DMS53 (cell line): ENCODE data around the gene INPP4B.
A peak's percentile ranks its signal among the peaks of the same experiment; 100 is the strongest.
"Not testable (repeated sequence)": the region's sequence is repeated elsewhere in the genome, so short reads cannot be mapped to it uniquely, and the experiment has no call there.

Experiments used
- DNase-seq: peaks from one replicate; lab custom pipeline; 2025; lab: John Stamatoyannopoulos, UW

INPP4B gene

GRCh38 chr4:142826503-142827241, 19.4 kb downstream of the INPP4B start:
- no peak for DNase-seq

- DNase-seq, result no peak
Measured at GRCh38 chr4:142824368-142824767, 21.7 kb downstream of the INPP4B start.

GRCh38 chr4:142823796-142824195, 22.3 kb downstream of the INPP4B start:
- no peak for DNase-seq

- no peak for DNase-seq
Measured at GRCh38 chr4:142818476-142818875, 27.6 kb downstream of the INPP4B start.

GRCh38 chr4:142818031-142818430, 28.1 kb downstream of the INPP4B start:
- no peak for DNase-seq

- no peak for DNase-seq
Measured at GRCh38 chr4:142817442-142817841, 28.7 kb downstream of the INPP4B start.

- DNase-seq, result peak; percentile 12
Measured at GRCh38 chr4:142815834-142816233, 30.3 kb downstream of the INPP4B start.

- no peak for DNase-seq
Measured at GRCh38 chr4:142813388-142813787, 32.7 kb downstream of the INPP4B start.

- DNase-seq, result no peak
Measured at GRCh38 chr4:142812091-142812490, 34.0 kb downstream of the INPP4B start.

GRCh38 chr4:142811034-142811433, 35.1 kb downstream of the INPP4B start:
- no peak for DNase-seq

- no peak for DNase-seq
Measured at GRCh38 chr4:142809559-142809958, 36.5 kb downstream of the INPP4B start.

GRCh38 chr4:142803879-142804278, 42.2 kb downstream of the INPP4B start:
- DNase-seq, result not testable (repeated sequence)

- peak; percentile 32 for DNase-seq
Measured at GRCh38 chr4:142801966-142802365, 44.1 kb downstream of the INPP4B start.

- peak; percentile 65 for DNase-seq
Measured at GRCh38 chr4:142781114-142781513, 65.0 kb downstream of the INPP4B start.

GRCh38 chr4:142778900-142779299, 67.2 kb downstream of the INPP4B start:
- DNase-seq, result no peak

- DNase-seq, result no peak
Measured at GRCh38 chr4:142778430-142778829, 67.7 kb downstream of the INPP4B start.

GRCh38 chr4:142777045-142777743, 68.9 kb downstream of the INPP4B start:
- peak; percentile 1 for DNase-seq

- DNase-seq, result no peak
Measured at GRCh38 chr4:142776026-142776425, 70.1 kb downstream of the INPP4B start.

- no peak for DNase-seq
Measured at GRCh38 chr4:142773505-142773904, 72.6 kb downstream of the INPP4B start.

- DNase-seq, result no peak
Measured at GRCh38 chr4:142762280-142762679, 83.8 kb downstream of the INPP4B start.

- DNase-seq, result no peak
Measured at GRCh38 chr4:142752202-142752786, 93.8 kb downstream of the INPP4B start.

GRCh38 chr4:142743121-142743825, 102.8 kb downstream of the INPP4B start:
- no peak for DNase-seq

- peak; percentile 8 for DNase-seq
Measured at GRCh38 chr4:142741995-142742394, 104.1 kb downstream of the INPP4B start.
